ENCODE measurements around the gene LRP1B.

The LRP1B gene

GRCh38 chr2:142029974-142030373, 100.8 kb downstream of the LRP1B start:
- DNase-seq = no peak
- no peak for TF ChIP-seq EZH2 (optimal IDR thresholded peaks at IDR 0.05; ENCODE audit: low read depth, low read length)
- TF ChIP-seq CTCF (IDR thresholded peaks at IDR 0.05; ENCODE audit: low read length) = no peak
- H3K27ac ChIP-seq (ENCODE audit: low read length) = no peak overlapping the region

GRCh38 chr2:142025394-142025793, 105.4 kb downstream of the LRP1B start:
- Histone ChIP-seq H3K9me3 (replicated peaks; ENCODE audit: insufficient read depth, low read length) (no peaks in the 10 kb centered on the region), H3K27me3 (replicated peaks; ENCODE audit: insufficient read depth, low read length) (no peaks in the 10 kb centered on the region), H3K9ac (ENCODE audit: low read length) (no peak overlapping the region), H3K79me2 (ENCODE audit: low read length) (no peaks in the 10 kb centered on the region), H3K36me3 (replicated peaks; ENCODE audit: insufficient read depth, low read length) (no peaks in the 10 kb centered on the region; the same call in 1 of the 2 replicates), H3K4me3 (ENCODE audit: low read length) (no peak overlapping the region), H3K4me1 (ENCODE audit: low read length) (no peaks in the 10 kb centered on the region), H3K27ac (ENCODE audit: low read length) (no peak overlapping the region), H3K9me2 (replicated peaks; ENCODE audit: insufficient read depth, low read length) (no peaks in the 10 kb centered on the region), H3F3A (ENCODE audit: insufficient read depth, low read length) (no peaks in the 10 kb centered on the region), H3K4me2 (ENCODE audit: low read depth, low read length) (no peak overlapping the region), H4K20me1 (ENCODE audit: insufficient read depth, low read length) (no peaks in the 10 kb centered on the region), H2AFZ (ENCODE audit: low read length) (no peak overlapping the region)
- DNase-seq = no peak
- TF ChIP-seq EZH2phosphoT487 (IDR thresholded peaks at IDR 0.05; ENCODE audit: low read length) = no peak
- TF ChIP-seq CTCF (IDR thresholded peaks at IDR 0.05; ENCODE audit: low read length) = no peak
- no peak for TF ChIP-seq EZH2 (optimal IDR thresholded peaks at IDR 0.05; ENCODE audit: low read depth, low read length)

More at GRCh38 chr2:142029974-142030373, 100.8 kb downstream of the LRP1B start:
- H3K9me3 ChIP-seq (replicated peaks; ENCODE audit: insufficient read depth, low read length) = no peaks in the 10 kb centered on the region
- no peaks in the 10 kb centered on the region for H3K79me2 ChIP-seq (ENCODE audit: low read length)
- H3F3A ChIP-seq (ENCODE audit: insufficient read depth, low read length) = no peaks in the 10 kb centered on the region
- no peaks in the 10 kb centered on the region for H4K20me1 ChIP-seq (ENCODE audit: insufficient read depth, low read length)
- H3K9ac ChIP-seq (ENCODE audit: low read length) = no peak overlapping the region
- no peak overlapping the region for H2AFZ ChIP-seq (ENCODE audit: low read length)
- H3K27me3 ChIP-seq (replicated peaks; ENCODE audit: insufficient read depth, low read length) = no peaks in the 10 kb centered on the region
- H3K4me2 ChIP-seq (ENCODE audit: low read depth, low read length) = no peak overlapping the region
- H3K36me3 ChIP-seq (replicated peaks; ENCODE audit: insufficient read depth, low read length) = no peaks in the 10 kb centered on the region
- no peaks in the 10 kb centered on the region for H3K9me2 ChIP-seq (replicated peaks; ENCODE audit: insufficient read depth, low read length)
- no peak overlapping the region for H3K4me3 ChIP-seq (ENCODE audit: low read length)
- no peaks in the 10 kb centered on the region for H3K4me1 ChIP-seq (ENCODE audit: low read length)

GRCh38 chr2:142020368-142020767, 110.4 kb downstream of the LRP1B start:
- H3K9me3 ChIP-seq (replicated peaks; ENCODE audit: insufficient read depth, low read length) = no peaks in the 10 kb centered on the region
- no peak overlapping the region for H2AFZ ChIP-seq (ENCODE audit: low read length)
- H3K4me1 ChIP-seq (ENCODE audit: low read length) = no peaks in the 10 kb centered on the region
- no peaks in the 10 kb centered on the region for H4K20me1 ChIP-seq (ENCODE audit: insufficient read depth, low read length)
- no peaks in the 10 kb centered on the region for H3F3A ChIP-seq (ENCODE audit: insufficient read depth, low read length)
- TF ChIP-seq EZH2phosphoT487 (IDR thresholded peaks at IDR 0.05; ENCODE audit: low read length) (no peak), EZH2 (optimal IDR thresholded peaks at IDR 0.05; ENCODE audit: low read depth, low read length) (no peak), CTCF (IDR thresholded peaks at IDR 0.05; ENCODE audit: low read length) (no peak)
- no peaks in the 10 kb centered on the region for H3K9me2 ChIP-seq (replicated peaks; ENCODE audit: insufficient read depth, low read length)
- no peak overlapping the region for H3K9ac ChIP-seq (ENCODE audit: low read length)
- no peaks in the 10 kb centered on the region for H3K79me2 ChIP-seq (ENCODE audit: low read length)
- H3K36me3 ChIP-seq (replicated peaks; ENCODE audit: insufficient read depth, low read length) = no peaks in the 10 kb centered on the region; the same call in 1 of the 2 replicates
- H3K4me2 ChIP-seq (ENCODE audit: low read depth, low read length) = no peak overlapping the region
- no peak for DNase-seq
- no peaks in the 10 kb centered on the region for H3K27me3 ChIP-seq (replicated peaks; ENCODE audit: insufficient read depth, low read length)
- no peak overlapping the region for H3K27ac ChIP-seq (ENCODE audit: low read length)
- no peak overlapping the region for H3K4me3 ChIP-seq (ENCODE audit: low read length)
